Measurements from ENCODE around the gene CALML5. TPM values are rescaled to one million over a fixed set of nuclear protein-coding genes. Genes with fewer than 3 reads are reported as not detected.
A peak's percentile ranks its signal among the peaks of the same experiment; 100 is the strongest.

The CALML5 gene
- total RNA-seq, 2 experiments from 2014 or later = not detected

- Mint-ChIP-seq H3K4me3 (no peak overlapping the region), H3K9me3 (ENCODE audit: low read depth) (peaks cover 3% of the 10 kb centered on the region), H3K27me3 (peaks cover 6% of the 10 kb centered on the region), H3K36me3 (peaks cover 1% of the 10 kb centered on the region), H3K27ac (no peak overlapping the region), H3K4me1 (no peaks in the 10 kb centered on the region)
- CTCF ChIA-PET = no interaction called here
- ATAC-seq (no peak), DNase-seq (no peak)
Measured at GRCh38 chr10:5469353-5470061, 29.9 kb downstream of the CALML5 start.

- H3K9me3 Mint-ChIP-seq (ENCODE audit: low read depth) = peaks cover 3% of the 10 kb centered on the region
- CTCF ChIA-PET = no interaction called here
- H3K27ac Mint-ChIP-seq = no peak overlapping the region
Measured at GRCh38 chr10:5468262-5469106, 30.9 kb downstream of the CALML5 start.

GRCh38 chr10:5467634-5468255, 31.6 kb downstream of the CALML5 start:
- H3K36me3 Mint-ChIP-seq = peaks cover 1% of the 10 kb centered on the region
- H3K4me3 Mint-ChIP-seq = no peak overlapping the region
- DNase-seq = no peak
- no peaks in the 10 kb centered on the region for H3K4me1 Mint-ChIP-seq
- ATAC-seq = no peak
- H3K9me3 Mint-ChIP-seq (ENCODE audit: low read depth) = peaks cover 3% of the 10 kb centered on the region
- H3K27ac Mint-ChIP-seq = no peak overlapping the region
- CTCF ChIA-PET = no interaction called here
- H3K27me3 Mint-ChIP-seq = peaks cover 6% of the 10 kb centered on the region

More at GRCh38 chr10:5468262-5469106, 30.9 kb downstream of the CALML5 start:
- DNase-seq = no peak
- H3K4me3 Mint-ChIP-seq = no peak overlapping the region
- no peaks in the 10 kb centered on the region for H3K4me1 Mint-ChIP-seq
- H3K36me3 Mint-ChIP-seq = peaks cover 1% of the 10 kb centered on the region
- H3K27me3 Mint-ChIP-seq = peaks cover 6% of the 10 kb centered on the region
- ATAC-seq = no peak

- no peak for ATAC-seq
- Mint-ChIP-seq H3K36me3 (peaks cover 1% of the 10 kb centered on the region), H3K4me1 (no peaks in the 10 kb centered on the region), H3K27me3 (peaks cover 6% of the 10 kb centered on the region), H3K9me3 (ENCODE audit: low read depth) (peaks cover 3% of the 10 kb centered on the region), H3K4me3 (no peak overlapping the region), H3K27ac (no peak overlapping the region)
- no peak for DNase-seq
- CTCF ChIA-PET = no interaction called here
Measured at GRCh38 chr10:5467207-5467535, 32.2 kb downstream of the CALML5 start.

- ATAC-seq (no peak), DNase-seq (no peak)
- no peak overlapping the region for H3K27ac Mint-ChIP-seq
- H3K27me3 Mint-ChIP-seq = peaks cover 4% of the 10 kb centered on the region
- no peak overlapping the region for H3K4me3 Mint-ChIP-seq
- CTCF ChIA-PET = no interaction called here
- no peaks in the 10 kb centered on the region for H3K4me1 Mint-ChIP-seq
- H3K9me3 Mint-ChIP-seq (ENCODE audit: low read depth) = peaks cover 3% of the 10 kb centered on the region
- H3K36me3 Mint-ChIP-seq = peaks cover 1% of the 10 kb centered on the region
Measured at GRCh38 chr10:5466451-5467206, 32.7 kb downstream of the CALML5 start.

GRCh38 chr10:5465976-5466450, 33.4 kb downstream of the CALML5 start:
- ATAC-seq = no peak
- CTCF ChIA-PET = no interaction called here
- no peak overlapping the region for H3K27ac Mint-ChIP-seq
- peaks cover 3% of the 10 kb centered on the region for H3K36me3 Mint-ChIP-seq
- H3K4me1 Mint-ChIP-seq = no peaks in the 10 kb centered on the region
- H3K27me3 Mint-ChIP-seq = peaks cover under 1% of the 10 kb centered on the region
- H3K9me3 Mint-ChIP-seq (ENCODE audit: low read depth) = peaks cover 3% of the 10 kb centered on the region
- no peak for DNase-seq
- H3K4me3 Mint-ChIP-seq = no peak overlapping the region

- ATAC-seq = no peak
- Mint-ChIP-seq H3K27me3 (no peaks in the 10 kb centered on the region), H3K4me3 (no peak overlapping the region), H3K4me1 (no peaks in the 10 kb centered on the region), H3K9me3 (ENCODE audit: low read depth) (peaks cover 3% of the 10 kb centered on the region), H3K27ac (no peak overlapping the region), H3K36me3 (peaks cover 3% of the 10 kb centered on the region)
- no peak for DNase-seq
- CTCF ChIA-PET = interaction anchor here (0.8 to 1.1 kb wide), 2 partner anchors 10 to 158 kb away, joined by 3 read pairs; no protein-coding TSS in a partner anchor
Measured at GRCh38 chr10:5464546-5464945, 34.8 kb downstream of the CALML5 start.

- H3K36me3 Mint-ChIP-seq = peaks cover 8% of the 10 kb centered on the region
Measured at GRCh38 chr10:5462841-5463293, 36.5 kb downstream of the CALML5 start.

GRCh38 chr10:5461914-5462840, 37.2 kb downstream of the CALML5 start:
- Mint-ChIP-seq H3K4me1 (peaks cover 3% of the 10 kb centered on the region), H3K9me3 (ENCODE audit: low read depth) (no peaks in the 10 kb centered on the region), H3K4me3 (no peak overlapping the region), H3K27ac (peak overlapping the region; percentile 16), H3K36me3 (peaks cover 11% of the 10 kb centered on the region), H3K27me3 (no peaks in the 10 kb centered on the region)
- ATAC-seq = no peak
- CTCF ChIA-PET = interaction anchor here (0.9 to 2.1 kb wide), 2 partner anchors 161 to 647 kb away, joined by 3 to 6 read pairs; no protein-coding TSS in a partner anchor
- DNase-seq = no peak

More at GRCh38 chr10:5462841-5463293, 36.5 kb downstream of the CALML5 start:
- peaks cover under 1% of the 10 kb centered on the region for H3K9me3 Mint-ChIP-seq (ENCODE audit: low read depth)
- no peaks in the 10 kb centered on the region for H3K27me3 Mint-ChIP-seq
- no peak overlapping the region for H3K4me3 Mint-ChIP-seq
- peaks cover 1% of the 10 kb centered on the region for H3K4me1 Mint-ChIP-seq
- DNase-seq (no peak), ATAC-seq (no peak)
- no peak overlapping the region for H3K27ac Mint-ChIP-seq
- CTCF ChIA-PET = interaction anchor here (0.9 kb wide), 1 partner anchor 648 kb away, joined by 3 read pairs; no protein-coding TSS in a partner anchor

GRCh38 chr10:5461203-5461588, 38.2 kb downstream of the CALML5 start:
- CTCF ChIA-PET = interaction anchor here (2.1 kb wide), 1 partner anchor 162 kb away, joined by 6 read pairs; no protein-coding TSS in a partner anchor
- DNase-seq (no peak), ATAC-seq (no peak)
- Mint-ChIP-seq H3K27me3 (no peaks in the 10 kb centered on the region), H3K27ac (no peak overlapping the region), H3K4me1 (peaks cover 3% of the 10 kb centered on the region), H3K4me3 (no peak overlapping the region), H3K36me3 (peaks cover 16% of the 10 kb centered on the region), H3K9me3 (ENCODE audit: low read depth) (no peaks in the 10 kb centered on the region)

GRCh38 chr10:5460468-5461202, 38.7 kb downstream of the CALML5 start:
- Mint-ChIP-seq H3K4me3 (no peak overlapping the region), H3K36me3 (peaks cover 20% of the 10 kb centered on the region), H3K27me3 (no peaks in the 10 kb centered on the region), H3K4me1 (peaks cover 3% of the 10 kb centered on the region), H3K27ac (no peak overlapping the region), H3K9me3 (ENCODE audit: low read depth) (no peaks in the 10 kb centered on the region)
- ATAC-seq (no peak), DNase-seq (no peak)
- CTCF ChIA-PET = interaction anchor here (2.1 kb wide), 1 partner anchor 162 kb away, joined by 6 read pairs; no protein-coding TSS in a partner anchor
